Cerebellar cortex (tissue), 1 donor: Measurements from ENCODE around the gene TPRX1.
A peak's percentile ranks its signal among the peaks of the same experiment; 100 is the strongest.
"Not testable (repeated sequence)": the region's sequence is repeated elsewhere in the genome, so short reads cannot be mapped to it uniquely, and the experiment has no call there.

Source experiments
- DNase-seq: peaks from one replicate; pipeline ENCODE4 v3.0.0-alpha.2; 2015; ENCODE audit warnings: low spot score

Gene TPRX1

GRCh38 chr19:47768604-47769003, 35.7 kb downstream of the TPRX1 start:
- no peak for DNase-seq

GRCh38 chr19:47767349-47767748, 37.0 kb downstream of the TPRX1 start:
- DNase-seq, result no peak

GRCh38 chr19:47766670-47767069, 37.7 kb downstream of the TPRX1 start:
- no peak for DNase-seq

- DNase-seq, result no peak
Observed at GRCh38 chr19:47766359-47766620, 38.1 kb downstream of the TPRX1 start.

- DNase-seq, result peak; percentile 69
Observed at GRCh38 chr19:47765523-47766358, 38.6 kb downstream of the TPRX1 start.

GRCh38 chr19:47764705-47765104, 39.6 kb downstream of the TPRX1 start:
- not testable (repeated sequence) for DNase-seq

- DNase-seq, result no peak
Observed at GRCh38 chr19:47762615-47763308, 41.6 kb downstream of the TPRX1 start.

GRCh38 chr19:47762151-47762550, 42.2 kb downstream of the TPRX1 start:
- no peak for DNase-seq

GRCh38 chr19:47761566-47761965, 42.8 kb downstream of the TPRX1 start:
- no peak for DNase-seq

- DNase-seq, result no peak
Observed at GRCh38 chr19:47760632-47760999, 43.7 kb downstream of the TPRX1 start.

- DNase-seq, result no peak
Observed at GRCh38 chr19:47758443-47758804, 45.9 kb downstream of the TPRX1 start.

- no peak for DNase-seq
Observed at GRCh38 chr19:47757617-47758442, 46.5 kb downstream of the TPRX1 start.

GRCh38 chr19:47756953-47757608, 47.3 kb downstream of the TPRX1 start:
- DNase-seq, result no peak

- DNase-seq, result no peak
Observed at GRCh38 chr19:47756627-47756929, 47.8 kb downstream of the TPRX1 start.

GRCh38 chr19:47755762-47756626, 48.4 kb downstream of the TPRX1 start:
- no peak for DNase-seq

GRCh38 chr19:47755065-47755761, 49.1 kb downstream of the TPRX1 start:
- DNase-seq, result no peak

GRCh38 chr19:47754206-47755064, 49.9 kb downstream of the TPRX1 start:
- no peak for DNase-seq

GRCh38 chr19:47752440-47753211, 51.7 kb downstream of the TPRX1 start:
- no peak for DNase-seq
